Neural progenitor cell (in vitro differentiated cells): ENCODE results near the gene GHR.

Source experiments
- CTCF ChIP-seq: fragments of 200-600 bp; sonication (generic); IDR thresholded peaks from 2 replicates; pipeline ENCODE4 v1.5.1; 2017; ENCODE audit warnings: antibody characterized with exemption, mild to moderate bottlenecking
- EZH2 ChIP-seq: fragments of 200-600 bp; sonication (generic); IDR thresholded peaks from 2 replicates; pipeline ENCODE4 v1.6.1; 2017; ENCODE audit warnings: antibody characterized with exemption, mild to moderate bottlenecking, moderate library complexity

- TF ChIP-seq CTCF (no peak), EZH2 (no peak)
These were observed 118.9 kb downstream of the GHR start for GRCh38 chr5:42542106-42542505.
